Activated naive CD8-positive, alpha-beta T cell treated with anti-CD3 and anti-CD28 coated beads, Interleukin-2, amount 10 ng/mL, durations not matched to agents 7 days and 5 days (primary cell): ENCODE results near the gene ELAVL2. TPM values are rescaled to one million over a fixed set of nuclear protein-coding genes. Genes with fewer than 3 reads are reported as not detected.
"Not testable (repeated sequence)": the region's sequence is repeated elsewhere in the genome, so short reads cannot be mapped to it uniquely, and the experiment has no call there.

Source experiments
- ATAC-seq: fragments of 150-1000 bp; cut with Tn5 transposase; one replicate; pipeline ENCODE4 v1.10.0; 2021; ENCODE audit warnings: low read depth, moderate library complexity
- POLR2A ChIA-PET: fragments of 350-600 bp; sonication (Branson Sonifier 250); formaldehyde crosslinking; loops from one replicate; lab custom pipeline; 2021; ENCODE audit warnings: antibody characterized with exemption; lab: Charles Lee
- DNase-seq: peaks from one replicate; pipeline ENCODE4 v3.0.0; 2021
- H3K27ac Mint-ChIP-seq: one replicate; pipeline ENCODE4 v1.8.0; 2022; ENCODE audit warnings: mild to moderate bottlenecking, mixed read lengths
- H3K27me3 Mint-ChIP-seq: one replicate; pipeline ENCODE4 v1.8.0; 2022; ENCODE audit warnings: mild to moderate bottlenecking, moderate library complexity, mixed read lengths
- H3K36me3 Mint-ChIP-seq: one replicate; pipeline ENCODE4 v1.8.0; 2021; ENCODE audit warnings: mild to moderate bottlenecking, mixed read lengths
- H3K4me1 Mint-ChIP-seq: one replicate; pipeline ENCODE4 v1.8.0; 2021; ENCODE audit warnings: mixed read lengths
- H3K4me3 Mint-ChIP-seq: one replicate; pipeline ENCODE4 v1.8.0; 2022; ENCODE audit warnings: mild to moderate bottlenecking, moderate library complexity, mixed read lengths
- H3K9me3 Mint-ChIP-seq: one replicate; pipeline ENCODE4 v1.8.0; 2021; ENCODE audit warnings: mixed read lengths
- total RNA-seq, 2 experiments: library from RNA; stranded (reverse); gene quantifications; one replicate each; pipeline ENCODE4 v1.2.3, GENCODE V29; 2021

The ELAVL2 gene
- total RNA-seq, 2 experiments from 2014 or later, result not detected

DNA sequence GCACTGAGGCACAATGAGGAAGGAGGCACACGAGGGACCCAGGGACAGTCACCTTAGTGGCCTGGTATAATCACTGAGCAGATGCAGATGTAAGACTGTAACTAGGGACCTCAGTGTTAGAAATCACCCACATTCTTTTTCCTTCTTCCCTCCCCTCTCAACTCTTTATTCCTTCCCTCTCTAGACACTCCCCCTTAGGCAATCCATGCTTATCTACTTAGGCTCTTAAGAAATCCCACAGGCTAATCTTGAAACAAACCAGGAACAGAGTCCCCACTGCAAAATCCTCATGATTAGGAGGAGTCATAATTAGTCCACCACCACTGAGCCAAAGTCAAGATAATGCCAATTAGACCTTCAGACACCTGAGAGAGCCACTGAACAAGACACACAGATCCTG, 84.7 kb downstream of the ELAVL2 start:
- POLR2A ChIA-PET, result no interaction called here
- Mint-ChIP-seq H3K36me3 (no peaks in the 10 kb centered on the region), H3K27ac (no peak overlapping the region), H3K27me3 (no peaks in the 10 kb centered on the region), H3K4me3 (no peak overlapping the region), H3K9me3 (peaks cover 5% of the 10 kb centered on the region), H3K4me1 (no peaks in the 10 kb centered on the region)
- ATAC-seq, result no peak
- no peak for DNase-seq

DNA sequence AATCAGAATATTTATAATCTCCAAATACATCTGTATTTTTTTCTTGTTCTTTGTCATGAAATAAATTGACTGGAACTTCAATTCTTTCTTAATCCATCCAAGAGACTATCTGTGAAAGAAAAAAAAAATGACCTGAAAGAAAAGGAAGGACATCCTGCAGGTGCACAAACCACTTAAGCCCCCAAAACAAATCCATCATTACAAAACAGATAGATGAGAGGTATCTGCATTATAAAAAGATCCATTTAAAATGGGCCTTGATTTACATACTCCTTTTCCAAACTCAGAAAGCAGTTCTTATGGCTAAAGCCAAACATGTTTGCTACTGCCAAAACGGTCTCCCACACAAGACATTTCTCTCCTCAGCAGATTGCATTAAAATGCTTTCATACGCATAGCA, 85.5 kb downstream of the ELAVL2 start:
- Mint-ChIP-seq H3K27me3 (no peaks in the 10 kb centered on the region), H3K4me3 (no peak overlapping the region), H3K27ac (no peak overlapping the region), H3K9me3 (peaks cover 5% of the 10 kb centered on the region), H3K4me1 (no peaks in the 10 kb centered on the region), H3K36me3 (no peaks in the 10 kb centered on the region)
- POLR2A ChIA-PET, result no interaction called here
- ATAC-seq (no peak), DNase-seq (no peak)

DNA sequence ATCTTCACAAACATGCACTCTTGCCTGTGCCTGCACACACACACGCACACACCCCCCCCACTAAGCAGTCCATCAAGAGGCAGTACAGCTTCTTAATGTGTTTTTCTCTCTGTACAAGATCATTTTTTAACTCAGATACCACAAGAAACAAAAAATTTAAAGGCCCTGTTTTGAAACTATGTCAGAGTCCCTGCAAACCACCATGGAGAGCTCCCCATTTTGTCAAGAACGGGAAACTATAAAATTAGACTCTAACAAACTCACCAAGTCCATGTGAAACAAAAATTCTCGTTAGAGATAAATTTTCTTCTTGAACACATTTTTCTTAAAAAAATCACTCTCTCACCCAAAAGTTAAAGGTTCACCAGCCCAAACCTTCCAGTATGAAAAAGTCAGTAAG, 86.3 kb downstream of the ELAVL2 start:
- H3K9me3 Mint-ChIP-seq, result peaks cover 5% of the 10 kb centered on the region
- H3K27ac Mint-ChIP-seq, result no peak overlapping the region
- H3K4me1 Mint-ChIP-seq, result no peaks in the 10 kb centered on the region
- POLR2A ChIA-PET, result no interaction called here
- DNase-seq, result no peak
- no peak for ATAC-seq
- H3K4me3 Mint-ChIP-seq, result no peak overlapping the region
- no peaks in the 10 kb centered on the region for H3K36me3 Mint-ChIP-seq
- no peaks in the 10 kb centered on the region for H3K27me3 Mint-ChIP-seq

DNA sequence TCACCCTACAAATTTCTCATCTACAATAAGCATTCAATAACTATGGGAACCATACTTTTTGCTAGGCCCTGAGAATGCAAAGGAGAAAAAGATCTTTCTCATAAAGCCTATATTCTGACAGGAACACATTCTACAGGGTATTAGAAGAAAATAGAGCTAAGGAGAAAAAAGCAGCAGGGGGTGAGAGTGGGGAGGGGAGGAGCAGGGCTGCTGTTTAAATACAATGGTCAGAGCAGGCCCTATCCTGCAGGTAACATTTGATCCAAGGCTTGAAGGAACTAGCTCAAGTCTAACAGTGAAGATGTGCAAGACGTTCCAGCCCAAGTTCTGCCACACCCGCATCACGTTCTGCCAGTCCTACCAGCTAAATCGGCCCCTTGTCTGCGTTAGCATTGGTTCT, 89.7 kb downstream of the ELAVL2 start:
- H3K9me3 Mint-ChIP-seq, result peaks cover 7% of the 10 kb centered on the region
- no peak for DNase-seq
- POLR2A ChIA-PET, result no interaction called here
- no peak overlapping the region for H3K4me3 Mint-ChIP-seq
- no peak overlapping the region for H3K27ac Mint-ChIP-seq
- H3K27me3 Mint-ChIP-seq, result no peaks in the 10 kb centered on the region
- no peak for ATAC-seq
- H3K36me3 Mint-ChIP-seq, result no peaks in the 10 kb centered on the region
- H3K4me1 Mint-ChIP-seq, result no peaks in the 10 kb centered on the region

DNA sequence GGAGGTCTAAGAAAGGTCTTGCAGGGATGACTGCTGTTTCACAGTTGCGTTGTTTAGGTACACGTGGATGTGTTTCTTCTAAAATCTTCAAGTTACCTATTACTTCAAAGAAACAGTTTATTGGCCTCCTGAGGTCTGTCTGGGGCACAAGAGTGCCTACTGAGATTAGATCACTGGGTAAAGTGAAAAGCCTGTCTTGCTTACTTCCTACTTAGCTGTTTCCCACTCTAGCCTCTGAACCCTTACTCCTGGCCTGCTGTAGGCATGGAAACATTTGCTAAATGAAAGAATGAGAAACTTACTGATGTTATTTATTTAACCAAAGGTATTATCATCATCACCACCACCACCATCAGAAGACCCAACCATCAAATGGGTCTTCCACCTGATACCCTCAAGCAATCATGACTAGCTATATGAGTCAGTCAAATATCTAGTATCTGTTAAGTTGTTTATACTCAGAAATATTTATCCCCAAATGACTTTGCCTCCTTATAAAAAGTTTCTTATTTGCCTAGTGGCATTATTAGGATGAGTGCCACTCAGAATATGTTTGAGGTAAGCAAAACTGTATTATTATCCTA, 92.5 kb downstream of the ELAVL2 start:
- Mint-ChIP-seq H3K27me3 (no peaks in the 10 kb centered on the region), H3K27ac (no peak overlapping the region), H3K4me1 (no peaks in the 10 kb centered on the region), H3K36me3 (no peaks in the 10 kb centered on the region), H3K4me3 (no peak overlapping the region), H3K9me3 (peaks cover 3% of the 10 kb centered on the region)
- ATAC-seq (no peak), DNase-seq (no peak)
- POLR2A ChIA-PET, result no interaction called here

DNA sequence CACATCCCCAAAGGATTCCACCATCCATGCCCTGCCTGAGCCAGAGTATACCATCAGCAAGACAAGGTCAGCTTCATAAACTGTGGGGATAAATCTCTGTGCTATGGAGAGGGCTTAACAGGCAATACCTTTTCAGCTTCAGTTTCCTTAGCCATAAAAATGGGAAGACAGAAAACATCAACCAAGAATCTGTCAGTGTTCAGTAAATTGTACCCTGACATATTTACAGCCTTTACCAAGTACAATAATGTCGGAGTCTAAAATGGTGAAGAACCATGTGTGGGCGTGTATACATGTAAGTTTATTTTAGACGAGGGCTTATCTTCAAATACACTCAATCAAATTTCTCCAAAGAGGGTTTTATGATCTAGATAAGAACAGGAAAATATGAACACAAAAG, 94.7 kb downstream of the ELAVL2 start:
- no peaks in the 10 kb centered on the region for H3K27me3 Mint-ChIP-seq
- no peaks in the 10 kb centered on the region for H3K4me1 Mint-ChIP-seq
- H3K36me3 Mint-ChIP-seq, result no peaks in the 10 kb centered on the region
- POLR2A ChIA-PET, result no interaction called here
- no peak for ATAC-seq
- no peak overlapping the region for H3K27ac Mint-ChIP-seq
- H3K9me3 Mint-ChIP-seq, result peaks cover 3% of the 10 kb centered on the region
- no peak overlapping the region for H3K4me3 Mint-ChIP-seq
- DNase-seq, result no peak

DNA sequence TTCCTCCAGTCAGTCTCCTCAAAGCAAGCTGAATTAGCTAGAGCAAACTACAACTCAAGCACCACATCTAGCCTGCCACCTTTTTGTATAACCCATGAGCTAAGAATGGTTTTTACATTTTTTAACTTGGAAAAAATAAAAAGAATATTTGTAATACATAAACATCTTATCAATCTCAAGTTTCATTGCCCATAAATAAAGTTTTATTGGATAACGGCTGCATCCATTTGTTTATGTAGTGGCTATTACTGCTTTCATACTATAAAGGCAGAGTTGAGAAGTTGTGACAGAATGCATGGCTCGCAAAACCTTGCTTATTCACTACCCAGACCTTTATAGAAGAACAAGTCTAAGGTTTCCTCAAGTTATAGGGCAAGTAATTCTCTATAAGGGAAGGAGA, 95.7 kb downstream of the ELAVL2 start:
- H3K27ac Mint-ChIP-seq, result no peak overlapping the region

DNA sequence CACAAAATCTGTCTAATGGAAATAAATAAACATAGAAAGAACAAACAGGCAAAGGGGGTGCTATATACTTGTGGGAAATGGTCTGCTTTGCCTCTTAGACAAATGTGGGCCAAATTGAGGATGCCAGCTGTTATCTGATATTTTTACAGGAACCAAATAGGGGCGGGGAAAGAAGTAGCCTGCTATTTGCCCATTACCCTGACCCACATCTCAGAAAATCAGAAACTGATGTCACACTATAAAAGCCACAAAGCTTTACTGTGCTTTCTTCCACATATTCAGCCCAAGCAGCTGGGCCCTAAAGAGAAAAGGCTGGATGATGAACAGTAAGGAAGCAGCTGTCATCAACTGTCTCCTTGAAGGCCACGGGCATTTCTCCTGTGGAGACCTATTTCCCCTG, 97.3 kb downstream of the ELAVL2 start:
- POLR2A ChIA-PET, result no interaction called here
- Mint-ChIP-seq H3K27ac (no peak overlapping the region), H3K27me3 (no peaks in the 10 kb centered on the region), H3K36me3 (no peaks in the 10 kb centered on the region), H3K4me1 (no peaks in the 10 kb centered on the region), H3K9me3 (peaks cover 4% of the 10 kb centered on the region), H3K4me3 (no peak overlapping the region)
- ATAC-seq (no peak), DNase-seq (no peak)

More for the DNA sequence above, 95.7 kb downstream of the ELAVL2 start:
- no peak for DNase-seq
- Mint-ChIP-seq H3K36me3 (no peaks in the 10 kb centered on the region), H3K27me3 (no peaks in the 10 kb centered on the region), H3K4me1 (no peaks in the 10 kb centered on the region), H3K4me3 (no peak overlapping the region), H3K9me3 (peaks cover 3% of the 10 kb centered on the region)
- POLR2A ChIA-PET, result no interaction called here
- ATAC-seq, result no peak

DNA sequence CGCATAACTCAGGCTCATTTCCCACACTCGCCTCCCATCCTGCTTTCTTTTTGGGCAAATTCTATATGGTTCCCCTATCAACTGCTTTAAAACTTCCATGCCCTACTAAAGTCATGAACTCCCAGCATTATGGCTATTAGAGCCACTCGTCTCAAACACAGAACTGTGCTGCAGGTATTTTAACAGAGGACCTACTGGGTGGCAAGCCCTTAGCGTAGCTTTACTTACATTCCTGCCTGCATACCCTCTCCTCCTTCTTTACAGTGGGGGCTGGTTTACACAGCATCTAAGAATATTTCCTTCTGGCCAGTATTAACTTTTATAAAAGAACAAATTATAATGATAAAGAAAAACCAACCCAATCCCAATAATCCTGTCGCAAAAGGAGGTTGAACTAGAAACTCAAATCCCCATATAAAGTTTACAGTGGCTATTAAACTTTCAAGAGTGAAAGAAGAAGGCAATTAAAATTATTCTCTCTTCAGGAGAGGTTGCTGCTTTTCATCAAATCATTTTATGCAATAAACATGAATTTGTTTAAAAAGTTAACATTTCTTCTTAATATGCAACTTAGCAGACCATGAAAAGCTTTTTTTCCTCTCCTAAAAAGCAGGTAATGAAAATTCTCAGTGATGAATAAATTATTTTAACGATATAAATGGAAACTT, 100.6 kb downstream of the ELAVL2 start:
- POLR2A ChIA-PET, result no interaction called here
- ATAC-seq (no peak), DNase-seq (no peak)
- H3K27ac Mint-ChIP-seq, result no peak overlapping the region
- no peak overlapping the region for H3K4me3 Mint-ChIP-seq
- H3K4me1 Mint-ChIP-seq, result no peaks in the 10 kb centered on the region
- no peaks in the 10 kb centered on the region for H3K27me3 Mint-ChIP-seq
- H3K36me3 Mint-ChIP-seq, result no peaks in the 10 kb centered on the region
- peaks cover 1% of the 10 kb centered on the region for H3K9me3 Mint-ChIP-seq

DNA sequence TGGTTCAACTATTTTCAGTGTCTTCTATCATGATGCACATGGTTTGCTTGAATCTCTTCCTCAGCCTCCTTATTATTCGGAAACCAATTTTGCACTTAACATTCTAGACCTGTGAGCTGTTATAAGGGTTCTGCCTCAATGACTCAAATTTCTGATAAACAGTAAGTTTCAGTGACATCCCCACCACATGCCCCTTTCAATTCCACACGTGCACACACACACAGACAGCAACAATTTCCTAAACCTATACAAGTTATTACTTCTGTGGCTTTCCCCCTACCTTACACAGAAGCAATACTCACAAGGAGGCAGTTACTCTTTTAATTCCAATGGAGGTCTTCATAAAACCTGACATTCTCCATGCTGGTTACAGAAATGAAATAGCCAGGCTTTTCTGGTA, 102.4 kb downstream of the ELAVL2 start:
- Mint-ChIP-seq H3K4me1 (no peaks in the 10 kb centered on the region), H3K27ac (no peak overlapping the region), H3K9me3 (peaks cover 1% of the 10 kb centered on the region), H3K4me3 (no peak overlapping the region), H3K27me3 (no peaks in the 10 kb centered on the region), H3K36me3 (no peaks in the 10 kb centered on the region)
- POLR2A ChIA-PET, result no interaction called here
- ATAC-seq, result no peak
- DNase-seq, result no peak

DNA sequence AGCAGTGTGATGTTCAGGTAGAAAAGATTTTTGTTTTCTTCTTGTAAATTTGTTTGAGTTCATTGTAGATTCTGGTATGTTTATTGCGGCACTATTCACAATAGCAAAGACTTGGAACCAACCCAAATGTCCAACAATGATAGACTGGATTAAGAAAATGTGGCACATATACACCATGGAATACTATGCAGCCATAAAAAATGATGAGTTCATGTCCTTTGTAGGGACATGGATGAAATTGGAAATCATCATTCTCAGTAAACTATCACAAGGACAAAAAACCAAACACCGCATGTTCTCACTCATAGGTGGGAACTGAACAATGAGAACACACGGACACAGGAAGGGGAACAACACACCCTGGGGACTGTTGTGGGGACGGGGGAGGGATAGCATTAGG, 103.0 kb downstream of the ELAVL2 start:
- POLR2A ChIA-PET, result not testable (repeated sequence)

DNA sequence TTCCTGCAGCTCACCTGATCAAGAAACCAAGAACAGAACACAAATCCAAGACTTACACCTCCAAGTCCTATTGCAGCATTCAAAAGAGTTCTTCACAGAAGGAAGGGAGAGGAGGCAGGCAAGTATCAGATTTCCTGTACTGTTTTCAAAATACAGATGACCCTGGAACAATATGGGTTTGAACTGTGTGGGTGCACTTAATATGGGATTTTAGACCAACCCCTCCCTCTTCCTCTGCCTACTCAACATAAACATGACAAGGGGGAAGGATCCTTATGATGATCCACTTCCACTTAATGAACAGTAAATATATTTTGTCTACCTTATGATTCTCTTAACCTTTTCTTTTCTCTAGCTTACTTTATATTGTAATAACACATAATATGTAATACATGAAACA, 104.6 kb downstream of the ELAVL2 start:
- no peaks in the 10 kb centered on the region for H3K4me1 Mint-ChIP-seq
- no peak for ATAC-seq
- no peak overlapping the region for H3K27ac Mint-ChIP-seq
- POLR2A ChIA-PET, result no interaction called here
- H3K27me3 Mint-ChIP-seq, result no peaks in the 10 kb centered on the region
- no peak for DNase-seq
- peaks cover 1% of the 10 kb centered on the region for H3K9me3 Mint-ChIP-seq
- no peak overlapping the region for H3K4me3 Mint-ChIP-seq
- no peaks in the 10 kb centered on the region for H3K36me3 Mint-ChIP-seq

More for the DNA sequence above, 103.0 kb downstream of the ELAVL2 start:
- DNase-seq, H3K27ac Mint-ChIP-seq, H3K9me3 Mint-ChIP-seq, H3K4me3 Mint-ChIP-seq, H3K4me1 Mint-ChIP-seq, ATAC-seq, H3K36me3 Mint-ChIP-seq, H3K27me3 Mint-ChIP-seq: not testable (repeated sequence)

DNA sequence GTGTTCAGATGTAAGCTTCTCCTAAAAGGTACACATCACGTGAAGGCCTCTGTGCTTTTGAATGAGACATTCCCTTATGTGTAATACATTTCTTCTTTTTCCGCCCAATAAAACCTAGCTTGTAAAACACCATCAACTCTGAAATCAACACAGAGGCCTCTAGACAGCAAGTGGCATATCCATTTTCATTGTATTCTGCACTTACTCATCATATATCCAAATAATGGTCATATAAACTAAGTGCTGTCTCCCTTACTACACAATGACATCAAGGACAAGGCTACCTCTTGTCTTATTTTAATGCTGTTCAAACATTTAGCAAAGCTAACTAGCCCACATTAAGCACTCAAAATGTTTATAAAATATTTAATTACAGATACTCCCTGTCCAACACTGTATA, 108.5 kb downstream of the ELAVL2 start:
- Mint-ChIP-seq H3K36me3 (no peaks in the 10 kb centered on the region), H3K4me3 (no peak overlapping the region), H3K27me3 (no peaks in the 10 kb centered on the region), H3K27ac (no peak overlapping the region), H3K9me3 (no peaks in the 10 kb centered on the region), H3K4me1 (no peaks in the 10 kb centered on the region)
- no peak for ATAC-seq
- no peak for DNase-seq
- POLR2A ChIA-PET, result no interaction called here

DNA sequence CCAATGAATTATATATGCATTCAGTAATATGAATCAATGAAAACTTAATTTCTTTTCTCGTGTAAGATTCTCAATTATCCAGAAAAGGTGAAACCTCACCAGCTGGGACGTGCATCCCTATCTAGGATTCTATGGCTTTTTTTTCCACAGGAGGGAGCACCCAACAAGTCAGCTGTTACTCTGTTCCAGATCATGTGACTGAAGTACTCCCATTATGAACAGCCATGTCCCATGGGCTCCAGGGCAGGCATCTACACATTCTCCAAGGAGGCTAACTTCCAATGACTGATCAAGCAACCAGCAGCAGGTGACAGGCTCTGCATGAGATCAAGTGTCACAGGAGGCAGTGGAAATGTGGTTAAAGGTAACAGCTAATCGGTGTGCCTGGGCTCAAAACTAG, 118.8 kb downstream of the ELAVL2 start:
- DNase-seq, result no peak
- Mint-ChIP-seq H3K4me3 (no peak overlapping the region), H3K36me3 (no peaks in the 10 kb centered on the region), H3K27me3 (no peaks in the 10 kb centered on the region), H3K9me3 (peaks cover 1% of the 10 kb centered on the region), H3K27ac (no peak overlapping the region), H3K4me1 (no peaks in the 10 kb centered on the region)
- POLR2A ChIA-PET, result no interaction called here
- no peak for ATAC-seq
